HepG2 (cell line): ENCODE measurements around the gene C1orf35. TPM values are rescaled to one million over a fixed set of nuclear protein-coding genes. Genes with fewer than 3 reads are reported as not detected.
A peak's percentile ranks its signal among the peaks of the same experiment; 100 is the strongest.

Experiments
- EP300 ChIP-seq, 3 experiments: sonication (generic) in 1 of 3; formaldehyde crosslinking in 1 of 3; IDR thresholded peaks; 2 replicates each; pipeline versions ENCODE4 v1.5.1 to v1.6.1; 2011 to 2020; ENCODE audit warnings: low read depth in 2 of 3, low read length in 2 of 3, borderline replicate concordance in 1 of 3, improper control_type of control experiment in 1 of 3, mild to moderate bottlenecking in 1 of 3, missing genetic modification reagents in 1 of 3, moderate library complexity in 1 of 3
- KLF13 ChIP-seq: sonication (generic); formaldehyde crosslinking; IDR thresholded peaks from 2 replicates; pipeline ENCODE4 v1.4.0; 2020; ENCODE audit warnings: mild to moderate bottlenecking, missing genetic modification reagents
- KLF6 ChIP-seq: IDR thresholded peaks from 2 replicates; pipeline ENCODE4 v1.8.0; 2016; ENCODE audit warnings: missing biosample characterization, missing genetic modification reagents
- MAF1 ChIP-seq: sonication (generic); formaldehyde crosslinking; IDR thresholded peaks from 2 replicates; pipeline ENCODE4 v1.5.0; 2020; ENCODE audit warnings: missing genetic modification reagents, borderline replicate concordance
- MLLT10 ChIP-seq: sonication (generic); formaldehyde crosslinking; IDR thresholded peaks from 2 replicates; pipeline ENCODE4 v1.4.0; 2020; ENCODE audit warnings: missing genetic modification reagents
- NONO ChIP-seq, 2 experiments: fragments of 450-650 bp in 1 of 2; sonication (generic) in 1 of 2; formaldehyde crosslinking in 1 of 2; IDR thresholded peaks in 1 of 2; conservative IDR thresholded peaks in 1 of 2; 2 replicates each; pipeline versions ENCODE4 v1.6.1 to v1.8.0; 2017 to 2022; ENCODE audit warnings: mild to moderate bottlenecking in 1 of 2, missing genetic modification reagents in 1 of 2, moderate library complexity in 1 of 2
- POLR2AphosphoS5 ChIP-seq: IDR thresholded peaks from 2 replicates; pipeline ENCODE4 v1.6.1; 2012; ENCODE audit warnings: low read depth, low read length
- SALL1 ChIP-seq: sonication (generic); formaldehyde crosslinking; IDR thresholded peaks from 2 replicates; pipeline ENCODE4 v1.8.0; 2022; ENCODE audit warnings: mild to moderate bottlenecking, missing genetic modification reagents
- SIN3B ChIP-seq: fragments of 150-350 bp; IDR thresholded peaks from 2 replicates; pipeline ENCODE4 v1.6.1; 2014; ENCODE audit warnings: low read length
- SNAI1 ChIP-seq: sonication (generic); formaldehyde crosslinking; IDR thresholded peaks from 2 replicates; pipeline ENCODE4 v1.5.0; 2020; ENCODE audit warnings: mild to moderate bottlenecking, missing genetic modification reagents, borderline replicate concordance
- SPEN ChIP-seq: sonication (generic); formaldehyde crosslinking; IDR thresholded peaks from 2 replicates; pipeline ENCODE4 v1.5.1; 2020; ENCODE audit warnings: low read depth, mild to moderate bottlenecking, missing genetic modification reagents
- ZNF234 ChIP-seq: sonication (generic); formaldehyde crosslinking; conservative IDR thresholded peaks from 2 replicates; pipeline ENCODE4 v1.5.1; 2020; ENCODE audit warnings: mild to moderate bottlenecking, missing genetic modification reagents
- ZNF33A ChIP-seq: sonication (generic); formaldehyde crosslinking; IDR thresholded peaks from 2 replicates; pipeline ENCODE4 v1.5.1; 2020; ENCODE audit warnings: missing genetic modification reagents, mild to moderate bottlenecking, moderate library complexity, borderline replicate concordance
- ZNF343 ChIP-seq: sonication (generic); formaldehyde crosslinking; IDR thresholded peaks from 2 replicates; pipeline ENCODE4 v1.4.0; 2020; ENCODE audit warnings: mild to moderate bottlenecking, missing genetic modification reagents
- ZNF567 ChIP-seq: sonication (generic); formaldehyde crosslinking; IDR thresholded peaks from 2 replicates; pipeline ENCODE4 v1.8.1; 2023; ENCODE audit warnings: mild to moderate bottlenecking, missing genetic modification reagents, borderline replicate concordance
- ZNF616 ChIP-seq: sonication (generic); formaldehyde crosslinking; IDR thresholded peaks from 2 replicates; pipeline ENCODE4 v1.5.0; 2020; ENCODE audit warnings: low read depth, mild to moderate bottlenecking, missing genetic modification reagents
- ZNF761 ChIP-seq: sonication (generic); formaldehyde crosslinking; conservative IDR thresholded peaks from 2 replicates; pipeline ENCODE4 v1.4.0; 2020; ENCODE audit warnings: mild to moderate bottlenecking, missing genetic modification reagents
- ZNF816 ChIP-seq: sonication (generic); formaldehyde crosslinking; IDR thresholded peaks from 2 replicates; pipeline ENCODE4 v1.8.0; 2022; ENCODE audit warnings: missing genetic modification reagents, mild to moderate bottlenecking, borderline replicate concordance
- ZNF879 ChIP-seq: sonication (generic); formaldehyde crosslinking; IDR thresholded peaks from 2 replicates; pipeline ENCODE4 v1.8.1; 2023; ENCODE audit warnings: missing genetic modification reagents
- polyA plus RNA-seq, 8 experiments: library from polyadenylated mRNA; depleted of rRNA in 3 of 8; stranded (reverse) in 7 of 8; unstranded in 1 of 8; fragments of >200 nt; fragmentation: Illumina TruSeq in 4 of 8; extraction: Trizol in 4 of 8; gene quantifications; 2 replicates each; pipeline versions ENCODE4 v1.2.1 to v1.2.3, GENCODE V29; 2011 to 2016; ENCODE audit warnings: low read depth in 4 of 8, missing spikeins in 1 of 8, mixed read lengths in 1 of 8; ENCODE audit not compliant: insufficient read depth in 1 of 8
- total RNA-seq, 5 experiments: library from RNA; depleted of rRNA; stranded (reverse); fragments of >200 nt; fragmentation: Illumina TruSeq; extraction: Trizol; gene quantifications; 2 replicates each; pipeline ENCODE4 v1.2.3, GENCODE V29; 2016; ENCODE audit warnings: low read depth in 1 of 5
- TF ChIP-seq, protein P1 (sequence below): sonication (generic); formaldehyde crosslinking; IDR thresholded peaks from 2 replicates; pipeline ENCODE4 v1.4.0; 2020; ENCODE audit warnings: missing genetic modification reagents, mild to moderate bottlenecking, borderline replicate concordance
- TF ChIP-seq, protein P2 (sequence below): sonication (generic); formaldehyde crosslinking; IDR thresholded peaks from 2 replicates; pipeline ENCODE4 v1.5.0; 2020; ENCODE audit warnings: mild to moderate bottlenecking, missing genetic modification reagents
- TF ChIP-seq, protein P3 (sequence below): sonication (generic); formaldehyde crosslinking; IDR thresholded peaks from 2 replicates; pipeline ENCODE4 v1.9.0; 2021; ENCODE audit warnings: missing genetic modification reagents, mild to moderate bottlenecking, borderline replicate concordance
- TF ChIP-seq, protein P4 (sequence below): sonication (generic); formaldehyde crosslinking; IDR thresholded peaks from 2 replicates; pipeline ENCODE4 v1.8.0; 2022; ENCODE audit warnings: missing genetic modification reagents, mild to moderate bottlenecking, borderline replicate concordance

Gene C1orf35
- total and polyA plus RNA-seq, 2 of the 13 experiments (the other 11 are each of a cell fraction or from before 2014, with no cell fraction given) = 8.1 to 19.3 TPM

DNA sequence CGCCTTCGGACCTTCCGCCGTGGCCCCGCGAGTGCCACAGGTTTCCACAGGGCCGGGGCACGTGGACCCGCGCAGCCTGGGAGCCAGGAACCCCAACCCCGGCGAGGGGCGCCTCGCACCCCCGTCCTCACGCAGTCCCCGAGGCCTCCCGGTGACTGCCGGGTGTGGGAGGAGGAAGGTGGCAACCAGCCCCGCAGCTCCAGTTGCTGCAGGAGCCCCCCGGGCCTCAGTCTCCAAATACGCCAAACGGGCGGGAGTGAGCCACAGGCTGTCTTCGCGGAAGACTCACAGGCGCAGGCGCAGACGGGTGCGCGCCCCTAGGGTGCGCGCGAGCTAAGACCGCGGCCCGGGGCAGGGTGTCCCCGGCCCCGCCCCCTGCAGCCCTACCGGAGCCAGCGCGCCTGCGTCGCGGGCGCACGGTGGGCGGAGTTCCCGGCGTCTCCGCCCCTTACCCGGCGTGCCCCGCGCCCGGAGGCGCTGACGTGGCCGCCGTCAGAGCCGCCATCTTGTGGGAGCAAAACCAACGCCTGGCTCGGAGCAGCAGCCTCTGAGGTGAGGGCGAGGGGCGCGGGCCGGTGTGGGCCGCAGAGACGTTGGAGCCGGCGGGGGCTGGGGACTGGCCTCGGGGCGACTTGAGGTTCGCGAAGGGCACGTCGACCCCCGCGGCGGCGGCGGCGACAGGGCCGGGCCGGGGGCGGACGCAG lies 20.8 kb downstream of the C1orf35 start, which contains the start of gene ARF1 (continued):
- no peak for TF ChIP-seq NONO (IDR thresholded peaks at IDR 0.05)
- TF ChIP-seq NONO (CRISPR knock-in tag; conservative IDR thresholded peaks at IDR 0.05) = peak; percentile 76
- no peak; the same call in 1 of the 2 replicates for TF ChIP-seq ZNF343 (CRISPR knock-in tag)
- no peak for TF ChIP-seq ZNF567 (CRISPR knock-in tag)
- TF ChIP-seq ZNF234 (CRISPR knock-in tag) = no peak; the same call in 1 of the 2 replicates
- TF ChIP-seq ZNF816 (CRISPR knock-in tag) = no peak
- no peak for TF ChIP-seq ZNF33A (CRISPR knock-in tag)
- TF ChIP-seq KLF13 (CRISPR knock-in tag) = 0 out of 2 replicates have a peak, but pooled peaks have one; percentile 47
- TF ChIP-seq, protein P1, sequence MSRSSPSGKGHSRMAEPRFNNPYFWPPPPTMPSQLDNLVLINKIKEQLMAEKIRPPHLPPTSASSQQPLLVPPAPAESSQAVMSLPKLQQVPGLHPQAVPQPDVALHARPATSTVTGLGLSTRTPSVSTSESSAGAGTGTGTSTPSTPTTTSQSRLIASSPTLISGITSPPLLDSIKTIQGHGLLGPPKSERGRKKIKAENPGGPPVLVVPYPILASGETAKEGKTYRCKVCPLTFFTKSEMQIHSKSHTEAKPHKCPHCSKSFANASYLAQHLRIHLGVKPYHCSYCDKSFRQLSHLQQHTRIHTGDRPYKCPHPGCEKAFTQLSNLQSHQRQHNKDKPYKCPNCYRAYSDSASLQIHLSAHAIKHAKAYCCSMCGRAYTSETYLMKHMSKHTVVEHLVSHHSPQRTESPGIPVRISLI (CRISPR knock-in tag) = no peak
- TF ChIP-seq MLLT10 (CRISPR knock-in tag) = no peak
- peak; percentile 83; the same call in 1 of the 2 replicates for TF ChIP-seq KLF6 (CRISPR knock-in tag)
- TF ChIP-seq ZNF616 (CRISPR knock-in tag) = no peak; the same call in 1 of the 2 replicates
- no peak for TF ChIP-seq SIN3B
- TF ChIP-seq ZNF761 (CRISPR knock-in tag) = peak; percentile 68; the same call in 1 of the 2 replicates
- TF ChIP-seq, protein P2, sequence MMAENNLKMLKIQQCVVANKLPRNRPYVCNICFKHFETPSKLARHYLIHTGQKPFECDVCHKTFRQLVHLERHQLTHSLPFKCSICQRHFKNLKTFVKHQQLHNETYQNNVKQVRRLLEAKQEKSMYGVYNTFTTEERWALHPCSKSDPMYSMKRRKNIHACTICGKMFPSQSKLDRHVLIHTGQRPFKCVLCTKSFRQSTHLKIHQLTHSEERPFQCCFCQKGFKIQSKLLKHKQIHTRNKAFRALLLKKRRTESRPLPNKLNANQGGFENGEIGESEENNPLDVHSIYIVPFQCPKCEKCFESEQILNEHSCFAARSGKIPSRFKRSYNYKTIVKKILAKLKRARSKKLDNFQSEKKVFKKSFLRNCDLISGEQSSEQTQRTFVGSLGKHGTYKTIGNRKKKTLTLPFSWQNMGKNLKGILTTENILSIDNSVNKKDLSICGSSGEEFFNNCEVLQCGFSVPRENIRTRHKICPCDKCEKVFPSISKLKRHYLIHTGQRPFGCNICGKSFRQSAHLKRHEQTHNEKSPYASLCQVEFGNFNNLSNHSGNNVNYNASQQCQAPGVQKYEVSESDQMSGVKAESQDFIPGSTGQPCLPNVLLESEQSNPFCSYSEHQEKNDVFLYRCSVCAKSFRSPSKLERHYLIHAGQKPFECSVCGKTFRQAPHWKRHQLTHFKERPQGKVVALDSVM (CRISPR knock-in tag) = peak; percentile 36; the same call in 1 of the 2 replicates
- TF ChIP-seq MAF1 (CRISPR knock-in tag) = no peak
- TF ChIP-seq, protein P3, sequence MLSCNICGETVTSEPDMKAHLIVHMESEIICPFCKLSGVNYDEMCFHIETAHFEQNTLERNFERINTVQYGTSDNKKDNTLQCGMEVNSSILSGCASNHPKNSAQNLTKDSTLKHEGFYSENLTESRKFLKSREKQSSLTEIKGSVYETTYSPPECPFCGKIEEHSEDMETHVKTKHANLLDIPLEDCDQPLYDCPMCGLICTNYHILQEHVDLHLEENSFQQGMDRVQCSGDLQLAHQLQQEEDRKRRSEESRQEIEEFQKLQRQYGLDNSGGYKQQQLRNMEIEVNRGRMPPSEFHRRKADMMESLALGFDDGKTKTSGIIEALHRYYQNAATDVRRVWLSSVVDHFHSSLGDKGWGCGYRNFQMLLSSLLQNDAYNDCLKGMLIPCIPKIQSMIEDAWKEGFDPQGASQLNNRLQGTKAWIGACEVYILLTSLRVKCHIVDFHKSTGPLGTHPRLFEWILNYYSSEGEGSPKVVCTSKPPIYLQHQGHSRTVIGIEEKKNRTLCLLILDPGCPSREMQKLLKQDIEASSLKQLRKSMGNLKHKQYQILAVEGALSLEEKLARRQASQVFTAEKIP (CRISPR knock-in tag) = no peak
- TF ChIP-seq SALL1 = no peak; the same call in 1 of the 2 replicates
- no peak for TF ChIP-seq EP300 (IDR thresholded peaks at IDR 0.05; ENCODE audit: low read depth in 2 of 2, low read length in 2 of 2)
- no peak for TF ChIP-seq EP300 (CRISPR knock-in tag; IDR thresholded peaks at IDR 0.05; ENCODE audit: borderline replicate concordance)
- peak; percentile 65 for TF ChIP-seq SPEN (CRISPR knock-in tag)
- TF ChIP-seq SNAI1 (CRISPR knock-in tag) = no peak
- TF ChIP-seq POLR2AphosphoS5 = peak; percentile 88
- TF ChIP-seq, protein P4, sequence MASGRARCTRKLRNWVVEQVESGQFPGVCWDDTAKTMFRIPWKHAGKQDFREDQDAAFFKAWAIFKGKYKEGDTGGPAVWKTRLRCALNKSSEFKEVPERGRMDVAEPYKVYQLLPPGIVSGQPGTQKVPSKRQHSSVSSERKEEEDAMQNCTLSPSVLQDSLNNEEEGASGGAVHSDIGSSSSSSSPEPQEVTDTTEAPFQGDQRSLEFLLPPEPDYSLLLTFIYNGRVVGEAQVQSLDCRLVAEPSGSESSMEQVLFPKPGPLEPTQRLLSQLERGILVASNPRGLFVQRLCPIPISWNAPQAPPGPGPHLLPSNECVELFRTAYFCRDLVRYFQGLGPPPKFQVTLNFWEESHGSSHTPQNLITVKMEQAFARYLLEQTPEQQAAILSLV (CRISPR knock-in tag) = peak; percentile 81; the same call in 1 of the 2 replicates
- TF ChIP-seq ZNF879 (CRISPR knock-in tag) = no peak
